GM15510 (cell line): Measurements from ENCODE around the gene COX6B2.

Experiments
- POLR2A ChIP-seq: IDR thresholded peaks from 3 replicates; pipeline ENCODE4 v1.6.1; 2011; ENCODE audit warnings: borderline replicate concordance; ENCODE audit not compliant: insufficient read length; ENCODE audit errors: extremely low read depth

The COX6B2 gene

GRCh38 chr19:55370305-55370988 is 15.9 kb upstream of the COX6B2 start, which contains the start of gene IL11:
Gene IL11, minus strand, starts transcription at chr19:55370463. Its CDS starts 153 bp downstream, at chr19:55370310.
- no peak for TF ChIP-seq POLR2A

- no peak for TF ChIP-seq POLR2A
Measured at GRCh38 chr19:55369653-55370304, 15.3 kb upstream of the COX6B2 start.

GRCh38 chr19:55368701-55369563 is 14.4 kb upstream of the COX6B2 start:
- no peak for TF ChIP-seq POLR2A

DNA sequence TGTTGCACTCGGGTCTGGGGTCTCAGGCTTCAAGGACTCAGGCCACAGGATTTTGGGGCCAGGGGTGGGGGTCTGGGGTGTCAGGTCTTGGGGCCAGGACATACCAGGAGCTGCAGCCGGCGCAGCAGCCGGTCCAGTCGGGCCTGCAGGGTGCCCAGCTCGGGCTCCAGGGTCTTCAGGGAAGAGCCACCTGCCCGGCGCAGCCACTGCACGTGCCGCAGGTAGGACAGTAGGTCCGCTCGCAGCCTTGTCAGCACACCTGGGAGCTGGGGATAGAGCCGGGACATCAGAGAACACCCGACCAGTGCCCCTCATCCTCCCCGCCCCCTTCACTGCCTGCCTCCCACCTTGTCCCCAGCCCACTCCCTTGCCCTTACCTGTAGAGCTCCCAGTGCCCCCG is 13.6 kb upstream of the COX6B2 start:
- no peak for TF ChIP-seq POLR2A

DNA sequence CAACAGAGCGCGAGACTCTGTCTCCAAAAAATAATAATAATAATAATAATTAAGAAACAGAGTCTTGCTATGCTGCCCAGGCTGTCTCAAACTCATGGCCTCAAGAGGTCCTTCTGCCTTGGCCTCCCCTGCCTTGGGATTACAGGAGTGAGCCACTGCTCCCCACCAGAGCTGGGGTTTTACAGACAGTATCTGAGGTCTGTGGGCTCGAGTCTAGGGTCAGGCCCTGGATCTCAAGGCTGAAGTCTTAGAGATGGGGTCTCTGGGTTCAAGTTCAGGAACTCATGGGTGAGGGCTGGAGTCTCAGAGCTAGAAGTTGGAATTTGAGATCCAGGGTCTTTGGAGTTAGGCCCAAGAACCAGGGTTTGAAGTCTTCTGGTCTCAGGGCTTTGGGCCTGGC is 12.3 kb upstream of the COX6B2 start:
- no peak for TF ChIP-seq POLR2A

DNA sequence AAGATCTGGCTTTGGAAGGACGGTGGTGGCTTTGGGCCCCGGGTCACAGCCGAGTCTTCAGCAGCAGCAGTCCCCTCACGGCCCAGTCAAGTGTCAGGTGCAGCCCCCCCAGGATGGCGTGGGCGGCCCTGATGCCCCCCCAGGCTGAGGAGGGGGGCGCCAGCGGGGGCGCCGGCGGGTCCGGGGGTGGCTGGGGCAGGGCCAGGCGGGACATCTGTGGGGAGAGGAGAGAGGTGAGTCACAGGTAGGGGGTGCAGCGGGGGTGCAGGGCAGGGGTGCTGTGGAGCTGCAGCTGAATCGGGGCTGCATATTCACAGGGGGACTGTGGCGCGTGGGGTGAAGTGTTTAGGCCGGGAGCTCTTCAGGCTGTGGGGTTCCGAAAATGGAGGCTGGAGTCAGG is 11.4 kb upstream of the COX6B2 start:
- no peak for TF ChIP-seq POLR2A

- no peak for TF ChIP-seq POLR2A
Measured at GRCh38 chr19:55365245-55365644, 10.7 kb upstream of the COX6B2 start.

GRCh38 chr19:55362990-55363716 is 8.6 kb upstream of the COX6B2 start, which contains the start of gene GARIN5B:
Gene GARIN5B, minus strand, starts transcription at chr19:55363260. Its CDS starts 194 bp downstream, at chr19:55363066.
- TF ChIP-seq POLR2A, result no peak

GRCh38 chr19:55362174-55362989 is 7.9 kb upstream of the COX6B2 start:
- no peak for TF ChIP-seq POLR2A

- TF ChIP-seq POLR2A, result no peak
Measured at GRCh38 chr19:55360902-55361301, 6.4 kb upstream of the COX6B2 start.

GRCh38 chr19:55358943-55359908 is 4.7 kb upstream of the COX6B2 start:
- TF ChIP-seq POLR2A, result no peak

DNA sequence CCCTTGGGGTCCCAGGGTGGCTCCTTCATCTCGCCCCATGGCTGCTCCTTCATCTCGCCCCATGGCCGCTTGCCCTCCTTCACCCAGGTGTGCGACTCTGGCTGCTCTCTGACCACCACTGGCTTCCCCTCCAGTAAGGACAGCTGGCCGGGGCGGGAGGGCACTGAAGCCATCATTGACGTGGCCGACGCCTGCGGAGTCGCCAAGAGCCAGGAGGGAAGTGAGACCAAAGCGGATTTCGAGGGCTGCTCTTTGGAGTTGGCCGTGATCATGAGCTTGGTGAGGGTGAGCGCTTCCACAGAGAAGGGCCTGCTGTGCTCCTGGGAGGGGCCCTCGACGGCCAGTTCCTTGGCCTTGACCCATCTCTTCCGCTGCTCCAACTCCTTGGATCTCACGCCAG is 4.0 kb upstream of the COX6B2 start:
- no peak for TF ChIP-seq POLR2A

GRCh38 chr19:55355213-55355821 is 798 bp upstream of the COX6B2 start:
- TF ChIP-seq POLR2A, result no peak
